Pulmonary artery endothelial cell (primary cell): ENCODE measurements around the gene SUPT20HL2. TPM values are rescaled to one million over a fixed set of nuclear protein-coding genes. Genes with fewer than 3 reads are reported as not detected.
"Not testable (repeated sequence)": the region's sequence is repeated elsewhere in the genome, so short reads cannot be mapped to it uniquely, and the experiment has no call there.

Experiments
- DNase-seq: peaks from one replicate; pipeline ENCODE4 v3.0.0-alpha.2; 2011; ENCODE audit warnings: low read depth, low spot score
- total RNA-seq: library from RNA; depleted of rRNA; stranded (reverse); fragments of >200 nt; gene quantifications from 2 replicates; pipeline ENCODE4 v1.2.3, GENCODE V29; 2014

Gene SUPT20HL2
- total RNA-seq, 1 donor from 2014 or later, result not detected

GRCh38 chrX:24309580-24310374 lies 4.1 kb downstream of the SUPT20HL2 start:
- DNase-seq, result not testable (repeated sequence)

GRCh38 chrX:24308803-24309202 lies 5.1 kb downstream of the SUPT20HL2 start:
- not testable (repeated sequence) for DNase-seq

- DNase-seq, result no peak
Observed at GRCh38 chrX:24306440-24306839, 7.4 kb downstream of the SUPT20HL2 start.

- DNase-seq, result no peak
Observed at GRCh38 chrX:24305905-24306304, 8.0 kb downstream of the SUPT20HL2 start.

GRCh38 chrX:24301806-24302205 lies 12.1 kb downstream of the SUPT20HL2 start:
- no peak for DNase-seq

- no peak for DNase-seq
Observed at GRCh38 chrX:24301060-24301459, 12.8 kb downstream of the SUPT20HL2 start.

- no peak for DNase-seq
Observed at GRCh38 chrX:24298191-24298590, 15.7 kb downstream of the SUPT20HL2 start.

- DNase-seq, result no peak
Observed at GRCh38 chrX:24294619-24295018, 19.2 kb downstream of the SUPT20HL2 start.

- DNase-seq, result no peak
Observed at GRCh38 chrX:24293412-24293811, 20.5 kb downstream of the SUPT20HL2 start.

GRCh38 chrX:24292353-24292752 lies 21.5 kb downstream of the SUPT20HL2 start:
- DNase-seq, result no peak

GRCh38 chrX:24285082-24285481 lies 28.8 kb downstream of the SUPT20HL2 start:
- DNase-seq, result no peak

- no peak for DNase-seq
Observed at GRCh38 chrX:24283127-24283794, 30.6 kb downstream of the SUPT20HL2 start.

- DNase-seq, result no peak
Observed at GRCh38 chrX:24282381-24283126, 31.3 kb downstream of the SUPT20HL2 start.

GRCh38 chrX:24277405-24277804 lies 36.5 kb downstream of the SUPT20HL2 start:
- no peak for DNase-seq

- no peak for DNase-seq
Observed at GRCh38 chrX:24276015-24276414, 37.9 kb downstream of the SUPT20HL2 start.

- no peak for DNase-seq
Observed at GRCh38 chrX:24271262-24271661, 42.6 kb downstream of the SUPT20HL2 start.

- DNase-seq, result no peak
Observed at GRCh38 chrX:24268786-24269185, 45.1 kb downstream of the SUPT20HL2 start.

- no peak for DNase-seq
Observed at GRCh38 chrX:24266996-24267395, 46.9 kb downstream of the SUPT20HL2 start.

- no peak for DNase-seq
Observed at GRCh38 chrX:24264383-24264782, 49.5 kb downstream of the SUPT20HL2 start.

- DNase-seq, result no peak
Observed at GRCh38 chrX:24262309-24262708, 51.6 kb downstream of the SUPT20HL2 start.
